Activated CD4-positive, alpha-beta memory T cell treated with anti-CD3 and anti-CD28 coated beads, Interleukin-2, amount 10 ng/mL, durations not matched to agents 7 days and 5 days (primary cell): Measurements from ENCODE around the gene SLC44A2. TPM values are rescaled to one million over a fixed set of nuclear protein-coding genes. Genes with fewer than 3 reads are reported as not detected.

Source experiments
- CTCF ChIA-PET: fragments of 350-600 bp; sonication (Branson Sonifier 250); formaldehyde crosslinking; loops from one replicate; lab custom pipeline; 2021; ENCODE audit warnings: antibody characterized with exemption, inconsistent platforms; lab: Charles Lee
- POLR2A ChIA-PET: fragments of 350-600 bp; sonication (Branson Sonifier 250); formaldehyde crosslinking; loops from one replicate; lab custom pipeline; 2021; ENCODE audit warnings: antibody characterized with exemption; lab: Charles Lee
- DNase-seq: peaks from one replicate; pipeline ENCODE4 v3.0.0-alpha.2; 2020
- H3K27ac Mint-ChIP-seq: one replicate; pipeline ENCODE4 v1.8.0; 2021; ENCODE audit warnings: mild to moderate bottlenecking, mixed read lengths
- H3K27me3 Mint-ChIP-seq: one replicate; pipeline ENCODE4 v1.8.0; 2021; ENCODE audit warnings: mixed read lengths
- H3K36me3 Mint-ChIP-seq: one replicate; pipeline ENCODE4 v1.8.0; 2021; ENCODE audit warnings: low read depth, mixed read lengths
- H3K4me1 Mint-ChIP-seq: one replicate; pipeline ENCODE4 v1.8.0; 2021; ENCODE audit warnings: mixed read lengths
- H3K4me3 Mint-ChIP-seq: one replicate; pipeline ENCODE4 v1.8.0; 2021; ENCODE audit warnings: mild to moderate bottlenecking, mixed read lengths
- H3K9me3 Mint-ChIP-seq: one replicate; pipeline ENCODE4 v1.8.0; 2021; ENCODE audit warnings: mixed read lengths
- total RNA-seq, 2 experiments: library from RNA; stranded (reverse); gene quantifications; one replicate each; pipeline ENCODE4 v1.2.3, GENCODE V29; 2021

Gene SLC44A2
- total RNA-seq, 2 experiments from 2014 or later = 147 to 152 TPM

GRCh38 chr19:10688545-10689280 lies 63.4 kb downstream of the SLC44A2 start:
- H3K36me3 Mint-ChIP-seq = peaks cover 75% of the 10 kb centered on the region
- no peaks in the 10 kb centered on the region for H3K27me3 Mint-ChIP-seq
- no peak for DNase-seq
- no peaks in the 10 kb centered on the region for H3K4me1 Mint-ChIP-seq
- no peaks in the 10 kb centered on the region for H3K9me3 Mint-ChIP-seq
- H3K4me3 Mint-ChIP-seq = no peak overlapping the region
- POLR2A ChIA-PET = interaction anchor here (1.1 kb wide), 1 partner anchor 39 kb away, joined by 3 read pairs; no protein-coding TSS in a partner anchor
- CTCF ChIA-PET = interaction anchor here (0.9 to 1.1 kb wide), 2 partner anchors 12 to 14 kb away, joined by 4 to 5 read pairs; partner anchors contain the start of gene QTRT1
- no peak overlapping the region for H3K27ac Mint-ChIP-seq

- no peak overlapping the region for H3K27ac Mint-ChIP-seq
- ChIA-PET CTCF (interaction anchor here (1.1 to 1.4 kb wide), 2 partner anchors 9 to 11 kb away, joined by 4 to 5 read pairs; partner anchors contain the start of gene QTRT1), POLR2A (no interaction called here)
- H3K27me3 Mint-ChIP-seq = peaks cover under 1% of the 10 kb centered on the region
- DNase-seq = no peak
- H3K36me3 Mint-ChIP-seq = peaks cover 62% of the 10 kb centered on the region
- H3K9me3 Mint-ChIP-seq = no peaks in the 10 kb centered on the region
- H3K4me1 Mint-ChIP-seq = peaks cover 5% of the 10 kb centered on the region
- no peak overlapping the region for H3K4me3 Mint-ChIP-seq
These were observed 65.0 kb downstream of the SLC44A2 start for GRCh38 chr19:10690341-10690781.

GRCh38 chr19:10691178-10691881 lies 66.0 kb downstream of the SLC44A2 start:
- no peak for DNase-seq
- peaks cover 13% of the 10 kb centered on the region for H3K4me1 Mint-ChIP-seq
- H3K27me3 Mint-ChIP-seq = peaks cover 7% of the 10 kb centered on the region
- ChIA-PET POLR2A (interaction anchor here (0.7 kb wide), 1 partner anchor 10 kb away, joined by 5 read pairs; the partner anchor contains the start of gene QTRT1), CTCF (interaction anchor here (1.0 kb wide), 1 partner anchor 11 kb away, joined by 3 read pairs; no protein-coding TSS in a partner anchor)
- no peak overlapping the region for H3K27ac Mint-ChIP-seq
- no peaks in the 10 kb centered on the region for H3K9me3 Mint-ChIP-seq
- H3K36me3 Mint-ChIP-seq = peaks cover 58% of the 10 kb centered on the region
- H3K4me3 Mint-ChIP-seq = no peak overlapping the region

GRCh38 chr19:10691883-10692282 lies 66.5 kb downstream of the SLC44A2 start:
- Mint-ChIP-seq H3K36me3 (peaks cover 55% of the 10 kb centered on the region), H3K4me3 (no peak overlapping the region), H3K27ac (no peak overlapping the region), H3K9me3 (no peaks in the 10 kb centered on the region), H3K27me3 (peaks cover 9% of the 10 kb centered on the region), H3K4me1 (peaks cover 16% of the 10 kb centered on the region)
- POLR2A ChIA-PET = interaction anchor here (0.7 kb wide), 1 partner anchor 9 kb away, joined by 5 read pairs; the partner anchor contains the start of gene QTRT1
- CTCF ChIA-PET = interaction anchor here (1.0 kb wide), 1 partner anchor 10 kb away, joined by 3 read pairs; no protein-coding TSS in a partner anchor
- no peak for DNase-seq

- POLR2A ChIA-PET = no interaction called here
- Mint-ChIP-seq H3K27me3 (peaks cover 15% of the 10 kb centered on the region), H3K4me3 (no peak overlapping the region), H3K4me1 (peaks cover 17% of the 10 kb centered on the region), H3K9me3 (no peaks in the 10 kb centered on the region), H3K36me3 (peaks cover 48% of the 10 kb centered on the region), H3K27ac (no peak overlapping the region)
- CTCF ChIA-PET = interaction anchor here (0.8 to 1.0 kb wide), 2 partner anchors 9 to 111 kb away, joined by 3 read pairs; no protein-coding TSS in a partner anchor
- no peak for DNase-seq
These were observed 67.4 kb downstream of the SLC44A2 start for GRCh38 chr19:10692673-10693264.

Other genes starting within 250 kb of the SLC44A2 start
- 100 to 1,000 TPM; 226 to 243 TPM for gene TYK2, start 245.0 kb upstream of the SLC44A2 start, total RNA-seq
- gene CDC37, start 222.0 kb upstream of the SLC44A2 start, total RNA-seq = 100 to 1,000 TPM; 239 to 244 TPM
- gene PDE4A, start 205.0 kb upstream of the SLC44A2 start, total RNA-seq = 10 to 100 TPM; 56.2 to 58.1 TPM
- gene KEAP1, start 122.2 kb upstream of the SLC44A2 start, total RNA-seq = 100 to 1,000 TPM in 1 of 2 experiments, 10 to 100 TPM in 1; 97.1 to 103 TPM
- gene S1PR5, start 108.1 kb upstream of the SLC44A2 start, total RNA-seq = under 1 TPM; 0.63 to 0.68 TPM
- 10 to 100 TPM; 38.1 to 39.2 TPM for gene ATG4D, start 81.6 kb upstream of the SLC44A2 start, total RNA-seq
- 10 to 100 TPM; 45.5 TPM for gene KRI1, start 59.5 kb upstream of the SLC44A2 start, total RNA-seq
- 10 to 100 TPM; 85.4 to 89.4 TPM for gene CDKN2D, start 56.6 kb upstream of the SLC44A2 start, total RNA-seq
- not detected for gene AP1M2, start 38.2 kb upstream of the SLC44A2 start, total RNA-seq
- 100 to 1,000 TPM; 301 to 324 TPM for gene ILF3, start 28.8 kb downstream of the SLC44A2 start, total RNA-seq
- 10 to 100 TPM; 24.0 to 26.4 TPM for gene QTRT1, start 75.9 kb downstream of the SLC44A2 start, total RNA-seq
- gene DNM2, start 92.5 kb downstream of the SLC44A2 start, total RNA-seq = 100 to 1,000 TPM; 277 to 288 TPM
- gene TMED1, start 210.7 kb downstream of the SLC44A2 start, total RNA-seq = 10 to 100 TPM; 15.7 to 17.3 TPM
- 1 to 10 TPM; 1.1 to 1.8 TPM for gene C19orf38, start 222.9 kb downstream of the SLC44A2 start, total RNA-seq
- gene CARM1, start 246.0 kb downstream of the SLC44A2 start, total RNA-seq = 10 to 100 TPM; 39.3 to 40.2 TPM